Hematopoietic multipotent progenitor cell treated with erythropoietin and hydrocortisone succinate and interleukin-3 and kit ligand, for 6 days (in vitro differentiated cells): ENCODE results near the gene PREX1.
"Not testable (repeated sequence)": the region's sequence is repeated elsewhere in the genome, so short reads cannot be mapped to it uniquely, and the experiment has no call there.

Source experiments
- DNase-seq: peaks from one replicate; pipeline ENCODE4 v3.0.0-alpha.2; 2015

The PREX1 gene

GRCh38 chr20:48599106-48599747, 228.6 kb downstream of the PREX1 start:
- no peak for DNase-seq

- DNase-seq: not testable (repeated sequence)
Observed at GRCh38 chr20:48598303-48598941, 229.4 kb downstream of the PREX1 start.

DNA sequence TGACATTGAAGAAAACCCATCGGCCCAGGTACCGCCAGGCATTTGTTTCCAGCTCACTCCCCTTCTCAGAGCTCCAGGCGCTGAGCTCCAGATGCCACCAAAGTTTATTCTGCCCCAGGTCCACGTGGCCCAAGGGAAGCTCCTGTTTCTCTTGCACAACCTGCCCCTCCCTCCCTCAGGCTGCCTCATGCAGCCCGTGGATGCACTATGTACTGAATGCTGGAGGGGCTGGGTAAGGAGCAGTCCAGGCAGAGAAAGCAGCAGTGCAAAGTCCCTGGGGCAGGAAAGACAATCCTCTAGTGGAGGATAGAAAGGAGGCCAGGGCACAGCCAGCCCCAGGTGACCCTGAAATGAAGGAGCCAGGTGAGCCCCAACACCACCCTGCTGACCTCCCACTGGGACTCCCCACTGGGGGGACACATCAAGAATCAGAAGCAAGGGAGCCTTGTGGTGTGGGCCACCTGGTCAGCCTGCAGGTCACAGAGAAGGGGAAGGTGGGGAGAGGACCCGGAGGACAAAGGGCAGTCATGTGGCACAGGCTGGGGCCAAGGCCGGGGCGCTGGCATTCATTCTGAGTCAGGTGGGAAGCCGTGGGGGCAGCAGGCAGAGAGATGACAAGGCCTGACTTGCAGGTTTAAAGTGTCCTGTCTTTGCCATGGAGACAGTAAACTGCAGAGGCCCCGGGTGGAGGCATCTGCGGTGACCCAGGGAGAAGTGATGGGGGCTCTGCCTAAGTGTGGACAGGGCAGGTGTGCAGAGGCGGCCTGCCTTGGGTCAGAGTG, 230.1 kb downstream of the PREX1 start:
- no peak for DNase-seq

DNA sequence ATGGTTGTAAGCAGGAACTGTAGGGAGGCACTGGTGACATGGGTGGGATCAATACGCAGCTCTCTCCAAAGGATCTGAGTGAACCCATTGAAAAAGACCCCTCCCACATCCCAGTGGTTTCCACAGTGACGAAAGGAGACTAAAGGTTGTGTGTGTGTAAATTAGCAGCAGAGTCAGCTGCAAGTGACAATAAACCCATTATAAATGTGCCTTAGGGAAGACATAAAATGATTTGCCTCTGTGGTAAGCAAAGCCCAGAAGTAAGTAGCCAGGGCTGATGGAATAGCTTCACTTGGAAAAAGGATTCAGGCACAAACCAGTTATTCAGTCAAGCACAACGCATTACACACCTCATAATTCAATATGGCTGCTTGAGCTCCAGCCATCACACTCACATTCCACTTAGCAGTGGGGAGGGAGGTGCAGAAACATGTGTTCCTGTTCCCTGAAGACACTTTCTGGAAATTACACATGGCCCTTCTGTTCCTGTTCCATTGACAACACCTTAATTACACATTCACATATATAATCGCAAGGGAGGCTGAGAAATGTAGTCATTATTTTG, 231.4 kb downstream of the PREX1 start:
- DNase-seq: no peak

- no peak for DNase-seq
Observed at GRCh38 chr20:48595495-48596333, 232.1 kb downstream of the PREX1 start.

- no peak for DNase-seq
Observed at GRCh38 chr20:48594533-48594932, 233.3 kb downstream of the PREX1 start.

GRCh38 chr20:48592107-48592940, 235.5 kb downstream of the PREX1 start:
- no peak for DNase-seq

DNA sequence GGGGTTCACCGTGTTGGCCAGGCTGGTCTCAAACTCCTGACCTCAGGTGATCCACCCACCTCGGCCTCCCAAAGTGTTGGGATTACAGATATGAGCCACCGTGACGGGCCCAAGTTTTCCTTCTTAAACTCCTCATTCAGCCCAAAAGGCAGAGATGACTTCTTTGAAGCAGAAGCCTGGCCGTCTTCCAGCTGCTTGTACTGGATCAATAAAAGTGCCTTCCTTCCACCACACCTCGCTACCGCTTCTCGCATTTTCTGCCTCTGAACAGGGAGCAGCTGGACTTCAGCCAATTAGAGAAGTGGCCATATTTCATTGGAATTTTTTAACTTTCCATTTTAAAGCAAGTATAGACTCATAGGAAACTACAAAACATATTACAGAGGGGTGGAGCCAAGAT, 241.1 kb downstream of the PREX1 start:
- no peak for DNase-seq

DNA sequence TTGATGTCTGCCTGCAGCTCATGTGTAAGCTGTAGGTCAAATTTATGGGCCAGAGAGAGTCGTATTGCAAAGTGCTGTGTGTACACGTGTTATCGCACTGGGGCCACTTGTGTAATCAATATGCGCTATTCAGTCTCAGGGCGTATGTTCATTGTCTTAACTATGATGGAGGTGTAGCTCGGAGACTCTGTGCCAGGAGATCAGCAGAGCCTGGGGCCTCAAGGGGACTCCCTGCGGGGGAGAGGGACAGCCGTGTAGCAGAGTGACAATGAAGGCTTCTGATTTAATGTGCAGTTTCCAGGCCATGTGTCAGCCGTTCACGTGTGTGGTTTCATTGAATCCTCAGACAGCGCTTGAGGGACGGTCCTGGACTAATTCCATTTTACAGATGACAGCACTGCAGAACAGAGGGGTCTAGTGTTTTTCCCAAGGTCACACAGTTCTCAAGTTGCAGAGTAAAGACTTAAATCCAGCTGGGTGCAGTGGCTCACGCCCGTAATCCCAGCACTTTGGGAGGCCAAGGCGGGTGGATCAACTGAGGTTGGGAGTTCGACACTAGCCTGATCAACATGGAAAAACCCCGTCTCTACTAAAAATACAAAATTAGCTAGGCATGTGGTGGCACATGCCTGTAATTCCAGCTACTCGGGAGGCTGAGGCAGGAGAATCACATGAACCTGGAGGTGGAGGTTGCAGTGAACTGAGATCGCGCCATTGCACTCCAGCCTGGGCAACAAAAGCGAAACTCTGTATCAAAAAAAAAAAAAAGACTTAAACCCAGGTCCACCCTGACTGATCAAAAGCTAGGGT, 242.5 kb downstream of the PREX1 start:
- no peak for DNase-seq

GRCh38 chr20:48584391-48585060, 243.3 kb downstream of the PREX1 start:
- no peak for DNase-seq

DNA sequence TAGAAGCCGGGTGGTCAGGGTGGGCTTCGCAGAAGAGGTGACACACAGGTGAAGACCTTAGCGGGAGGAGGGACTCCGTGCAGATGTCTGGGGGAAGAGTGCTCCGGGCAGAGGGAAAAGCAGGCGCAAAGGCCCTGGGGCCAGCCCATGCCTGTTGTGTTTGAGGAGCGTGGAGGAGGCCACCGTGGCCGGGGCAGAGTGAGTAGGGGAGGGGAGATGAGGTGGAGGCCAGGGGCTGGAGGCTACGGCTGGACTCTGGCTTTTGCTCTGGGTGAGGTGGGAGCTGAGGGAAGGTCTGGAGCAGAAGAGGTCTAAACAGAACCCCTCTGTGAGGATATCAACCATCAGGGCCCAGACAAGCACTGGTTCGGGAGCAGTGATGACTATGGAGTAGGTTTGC, 244.0 kb downstream of the PREX1 start:
- no peak for DNase-seq

DNA sequence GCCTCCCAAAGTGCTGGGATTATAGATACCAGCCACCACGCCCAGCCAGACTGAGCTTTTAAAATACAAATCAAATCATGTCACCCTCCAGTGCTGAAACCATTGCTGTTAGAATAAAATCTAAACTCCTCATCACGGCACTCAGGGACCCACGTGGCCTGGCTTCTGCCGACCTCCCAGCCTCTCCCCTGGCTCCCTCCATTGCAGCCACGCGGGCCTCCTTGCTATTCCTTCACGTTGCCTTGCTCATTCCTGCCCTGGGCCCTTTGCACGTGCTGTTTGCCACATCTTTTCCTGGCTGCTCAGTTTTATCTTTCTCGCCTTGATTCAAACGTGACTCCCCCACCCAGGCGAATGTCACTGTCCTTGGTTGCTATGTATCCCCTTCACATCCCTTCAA, 244.6 kb downstream of the PREX1 start:
- no peak for DNase-seq

DNA sequence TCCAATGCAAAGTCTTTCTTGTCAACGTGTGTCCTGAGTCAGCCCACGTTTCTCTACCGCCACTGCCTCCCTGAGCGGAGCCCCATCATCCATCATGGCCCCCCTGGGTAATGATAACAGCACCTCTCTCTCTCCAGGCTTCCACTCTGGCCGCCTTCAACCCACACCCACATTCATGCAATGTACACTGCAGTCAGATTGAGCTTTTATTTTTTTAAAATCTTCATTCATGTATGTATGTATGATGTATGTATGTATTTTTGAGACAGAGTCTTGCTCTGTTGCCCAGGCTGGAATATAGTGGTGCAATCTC, 245.2 kb downstream of the PREX1 start:
- DNase-seq: no peak

DNA sequence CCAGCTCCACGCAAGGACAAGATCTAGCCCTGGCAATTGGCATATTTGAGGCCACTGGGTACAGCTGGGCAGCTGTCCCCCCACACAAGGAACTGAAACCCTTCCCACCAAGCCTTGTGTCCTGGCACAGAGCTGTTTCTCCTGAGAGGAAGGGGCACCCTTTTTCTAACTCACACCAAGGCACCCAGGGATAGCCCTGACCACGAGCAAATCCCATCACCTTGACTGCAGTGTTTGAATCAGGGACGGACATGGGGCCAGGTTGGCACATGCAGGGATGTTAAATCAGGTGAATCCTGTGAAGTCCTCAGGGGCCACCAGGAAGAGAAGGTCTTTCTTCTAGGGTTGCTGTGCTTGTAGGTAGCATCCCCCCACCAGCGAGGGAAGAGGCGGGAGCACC, 246.6 kb downstream of the PREX1 start:
- no peak for DNase-seq

DNA sequence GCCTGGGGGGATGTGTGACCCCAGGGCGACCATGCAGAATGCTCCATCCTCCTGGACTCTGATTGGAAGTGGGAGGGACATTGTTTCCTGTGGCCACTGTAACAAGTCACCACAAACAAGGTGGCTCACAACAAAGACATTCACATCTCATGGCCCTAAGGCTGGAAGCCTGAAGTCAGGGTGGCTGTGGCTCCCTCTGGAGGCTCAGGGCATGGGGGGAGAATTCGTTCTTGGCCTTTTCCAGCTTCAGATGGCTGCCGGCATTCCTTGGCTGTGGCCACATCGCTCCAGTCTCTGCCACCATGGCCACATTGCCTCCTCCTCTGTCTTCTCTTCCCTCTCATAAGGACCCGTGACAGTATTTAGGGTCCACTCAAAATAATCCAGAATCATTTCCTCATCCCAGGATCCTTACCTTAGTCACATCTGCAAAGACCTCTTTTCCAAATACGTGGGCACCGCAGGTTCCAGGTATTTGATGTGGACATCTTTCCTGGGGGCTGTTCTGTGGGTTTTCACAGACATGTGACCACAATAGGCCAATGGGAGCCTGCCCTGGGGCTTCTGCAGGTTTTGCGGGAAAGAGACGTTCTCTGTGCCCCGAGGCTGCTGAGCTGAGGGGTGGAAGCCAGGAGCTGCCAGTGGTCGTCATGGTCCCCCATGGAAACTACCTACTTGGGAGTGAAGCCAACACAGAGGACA, 249.3 kb downstream of the PREX1 start:
- DNase-seq: no peak

GRCh38 chr20:48577557-48577956, 250.2 kb downstream of the PREX1 start:
- no peak for DNase-seq

GRCh38 chr20:48574383-48574782, 253.4 kb downstream of the PREX1 start:
- peak; percentile 27 for DNase-seq
